Right atrium auricular region (tissue), 2 donors: ENCODE results near the gene HIPK3. TPM values are rescaled to one million over a fixed set of nuclear protein-coding genes. Genes with fewer than 3 reads are reported as not detected.
"Not testable (repeated sequence)": the region's sequence is repeated elsewhere in the genome, so short reads cannot be mapped to it uniquely, and the experiment has no call there.

Source experiments
- DNase-seq: peaks from one replicate; pipeline ENCODE4 v3.0.0-alpha.2; 2019; ENCODE audit warnings: low spot score
- H3K27ac ChIP-seq, 2 donors: fragments of 200-600 bp; sonication (generic); 1 replicate in 1 of 2; 2 replicates in 1 of 2; pipeline ENCODE4 v1.5.1; 2016 to 2019
- H3K27me3 ChIP-seq, 2 donors: fragments of 200-600 bp; sonication (generic); one replicate each; pipeline versions ENCODE4 v1.5.1 to v1.6.0; 2017 to 2019
- H3K36me3 ChIP-seq: fragments of 200-600 bp; sonication (generic); one replicate; pipeline ENCODE4 v1.5.1; 2016
- H3K4me1 ChIP-seq, 2 donors: fragments of 200-600 bp; sonication (generic); one replicate each; pipeline versions ENCODE4 v1.5.1 to v1.6.0; 2017 to 2019
- H3K4me3 ChIP-seq, 2 donors: fragments of 200-600 bp; sonication (generic); 1 replicate in 1 of 2; 2 replicates in 1 of 2; pipeline ENCODE4 v1.5.1; 2017 to 2019; ENCODE audit warnings: mild to moderate bottlenecking in 1 of 2, moderate library complexity in 1 of 2
- H3K9me3 ChIP-seq, 2 donors: fragments of 200-600 bp; sonication (generic); one replicate each; pipeline ENCODE4 v1.5.1; 2019
- total RNA-seq, 2 donors: library from RNA; depleted of rRNA; stranded (reverse); fragments of >200 nt; gene quantifications; one replicate each; pipeline ENCODE4 v1.1.0, GENCODE V29; 2016
- TF ChIP-seq, protein P1 (sequence below), 2 donors: fragments of 200-600 bp; sonication (generic); IDR thresholded peaks; one replicate each; pipeline ENCODE4 v1.5.1; 2019; ENCODE audit warnings: antibody characterized with exemption in 2 of 2

The HIPK3 gene
- total RNA-seq, 2 donors from 2014 or later: 142 to 209 TPM

DNA sequence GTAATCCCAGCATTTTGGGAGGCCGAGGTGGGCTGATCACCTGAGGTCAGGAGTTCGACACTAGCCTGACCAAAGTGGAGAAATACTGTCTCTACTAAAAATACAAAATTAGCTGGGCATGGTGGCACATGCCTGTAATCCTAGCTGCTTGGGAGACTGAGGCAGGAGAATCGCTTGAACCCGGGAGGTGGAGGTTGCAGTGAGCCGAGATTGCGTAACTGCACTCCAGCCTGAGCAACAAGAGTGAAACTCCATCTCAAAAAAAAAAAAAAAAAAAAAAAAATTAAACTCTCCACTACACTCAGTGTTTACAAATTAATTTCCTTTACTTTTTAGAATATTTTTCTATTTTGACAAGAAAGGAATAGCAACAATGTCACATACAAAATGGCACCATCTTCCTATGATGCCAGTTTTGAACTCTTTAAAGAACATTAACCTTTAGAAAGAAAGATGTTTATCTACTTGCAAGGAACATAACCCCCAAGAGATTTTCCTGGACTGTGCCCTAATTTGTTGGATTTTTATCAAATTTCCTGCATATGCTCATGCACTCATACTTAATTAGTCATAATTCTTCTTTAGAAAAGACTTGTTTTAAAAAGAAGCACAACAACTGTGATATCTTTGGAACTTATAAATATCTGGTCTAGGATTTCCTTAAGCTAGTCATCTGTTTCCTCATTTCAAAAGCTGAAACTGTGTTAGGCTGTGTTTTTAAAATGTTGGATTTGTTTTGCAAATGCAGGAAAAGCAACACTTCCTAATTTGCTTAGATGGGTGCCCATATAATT, 22.6 kb upstream of the HIPK3 start:
- H3K4me3 ChIP-seq: no peak overlapping the region
- H3K36me3 ChIP-seq: no peaks in the 10 kb centered on the region
- peaks cover 0 to 7% of the 10 kb centered on the region in 2 donors for H3K4me1 ChIP-seq
- no peak for DNase-seq
- TF ChIP-seq, protein P1, sequence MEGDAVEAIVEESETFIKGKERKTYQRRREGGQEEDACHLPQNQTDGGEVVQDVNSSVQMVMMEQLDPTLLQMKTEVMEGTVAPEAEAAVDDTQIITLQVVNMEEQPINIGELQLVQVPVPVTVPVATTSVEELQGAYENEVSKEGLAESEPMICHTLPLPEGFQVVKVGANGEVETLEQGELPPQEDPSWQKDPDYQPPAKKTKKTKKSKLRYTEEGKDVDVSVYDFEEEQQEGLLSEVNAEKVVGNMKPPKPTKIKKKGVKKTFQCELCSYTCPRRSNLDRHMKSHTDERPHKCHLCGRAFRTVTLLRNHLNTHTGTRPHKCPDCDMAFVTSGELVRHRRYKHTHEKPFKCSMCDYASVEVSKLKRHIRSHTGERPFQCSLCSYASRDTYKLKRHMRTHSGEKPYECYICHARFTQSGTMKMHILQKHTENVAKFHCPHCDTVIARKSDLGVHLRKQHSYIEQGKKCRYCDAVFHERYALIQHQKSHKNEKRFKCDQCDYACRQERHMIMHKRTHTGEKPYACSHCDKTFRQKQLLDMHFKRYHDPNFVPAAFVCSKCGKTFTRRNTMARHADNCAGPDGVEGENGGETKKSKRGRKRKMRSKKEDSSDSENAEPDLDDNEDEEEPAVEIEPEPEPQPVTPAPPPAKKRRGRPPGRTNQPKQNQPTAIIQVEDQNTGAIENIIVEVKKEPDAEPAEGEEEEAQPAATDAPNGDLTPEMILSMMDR (IDR thresholded peaks at IDR 0.05): no peak
- H3K9me3 ChIP-seq: no peaks in the 10 kb centered on the region
- no peaks in the 10 kb centered on the region for H3K27me3 ChIP-seq
- no peak overlapping the region for H3K27ac ChIP-seq

DNA sequence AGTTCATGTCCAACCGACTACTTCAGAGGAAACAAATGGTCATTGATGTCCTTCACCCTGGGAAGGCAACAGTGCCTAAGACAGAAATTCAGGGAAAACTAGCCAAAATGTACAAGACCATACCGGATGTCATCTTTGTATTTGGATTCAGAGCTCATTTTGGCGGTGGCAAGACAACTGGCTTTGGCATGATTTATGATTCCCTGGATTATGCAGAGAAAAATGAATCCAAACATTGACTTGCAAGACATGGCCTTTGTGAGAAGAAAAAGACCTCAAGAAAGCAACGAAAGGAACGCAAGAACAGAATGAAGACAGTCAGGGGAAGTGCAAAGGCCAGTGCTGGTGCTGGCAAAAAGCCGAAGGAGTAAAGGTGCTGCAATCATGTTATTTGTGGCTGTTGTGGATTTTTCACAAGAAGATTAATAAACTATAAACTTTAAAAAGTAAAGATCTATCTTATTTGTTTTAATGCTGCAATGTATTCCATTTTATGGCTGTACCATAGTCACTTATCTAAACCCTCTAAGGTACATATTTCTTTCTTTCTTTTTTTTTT, 20.1 kb upstream of the HIPK3 start:
- Histone ChIP-seq H3K9me3 (no peaks in the 10 kb centered on the region), H3K36me3 (no peaks in the 10 kb centered on the region), H3K4me1 (peaks cover 0 to 7% of the 10 kb centered on the region in 2 donors), H3K4me3 (no peak overlapping the region), H3K27ac (no peak overlapping the region), H3K27me3 (no peaks in the 10 kb centered on the region)
- DNase-seq: no peak
- TF ChIP-seq, protein P1 (IDR thresholded peaks at IDR 0.05): no peak

DNA sequence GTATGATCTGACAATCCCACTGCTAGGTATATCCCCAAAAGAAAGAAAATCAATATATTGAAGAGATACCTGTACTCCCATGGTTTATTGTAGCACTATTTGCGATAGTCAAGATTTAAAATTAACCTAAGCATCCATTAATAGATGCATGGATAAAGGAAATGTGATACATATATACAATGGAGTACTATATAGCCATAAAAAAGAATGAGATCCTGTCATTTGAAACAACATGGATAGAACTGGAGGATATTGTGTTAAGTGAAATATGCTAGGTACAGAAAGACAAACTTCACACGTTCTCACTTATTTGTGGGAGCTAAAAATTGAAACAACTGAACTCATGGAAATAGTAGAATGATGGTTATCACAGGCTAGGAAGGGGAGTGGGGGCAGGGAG, 14.6 kb upstream of the HIPK3 start:
- no peak overlapping the region for H3K4me3 ChIP-seq
- H3K4me1 ChIP-seq: no peaks in the 10 kb centered on the region
- no peak overlapping the region for H3K27ac ChIP-seq
- no peaks in the 10 kb centered on the region for H3K27me3 ChIP-seq
- no peaks in the 10 kb centered on the region for H3K9me3 ChIP-seq
- no peaks in the 10 kb centered on the region for H3K36me3 ChIP-seq
- TF ChIP-seq, protein P1 (IDR thresholded peaks at IDR 0.05): no peak
- no peak for DNase-seq

DNA sequence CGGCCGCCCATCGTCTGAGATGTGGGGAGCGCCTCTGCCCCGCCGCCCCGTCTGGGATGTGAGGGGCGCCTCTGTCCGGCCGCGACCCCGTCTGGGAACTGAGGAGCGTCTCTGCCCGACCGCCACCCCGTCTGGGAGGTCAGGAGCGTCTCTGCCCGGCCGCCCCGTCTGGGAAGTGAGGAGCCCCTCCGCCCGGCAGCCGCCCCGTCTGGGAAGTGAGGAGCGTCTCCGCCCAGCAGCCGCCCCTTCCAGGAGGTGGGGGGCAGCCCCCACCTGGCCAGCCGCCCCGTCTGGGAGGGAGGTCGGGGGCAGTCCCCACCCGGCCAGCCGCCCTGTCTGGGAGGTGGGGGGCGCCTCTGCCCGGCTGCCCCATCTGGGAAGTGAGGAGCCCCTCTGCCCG, 13.5 kb upstream of the HIPK3 start:
- H3K9me3 ChIP-seq: not testable (repeated sequence)

DNA sequence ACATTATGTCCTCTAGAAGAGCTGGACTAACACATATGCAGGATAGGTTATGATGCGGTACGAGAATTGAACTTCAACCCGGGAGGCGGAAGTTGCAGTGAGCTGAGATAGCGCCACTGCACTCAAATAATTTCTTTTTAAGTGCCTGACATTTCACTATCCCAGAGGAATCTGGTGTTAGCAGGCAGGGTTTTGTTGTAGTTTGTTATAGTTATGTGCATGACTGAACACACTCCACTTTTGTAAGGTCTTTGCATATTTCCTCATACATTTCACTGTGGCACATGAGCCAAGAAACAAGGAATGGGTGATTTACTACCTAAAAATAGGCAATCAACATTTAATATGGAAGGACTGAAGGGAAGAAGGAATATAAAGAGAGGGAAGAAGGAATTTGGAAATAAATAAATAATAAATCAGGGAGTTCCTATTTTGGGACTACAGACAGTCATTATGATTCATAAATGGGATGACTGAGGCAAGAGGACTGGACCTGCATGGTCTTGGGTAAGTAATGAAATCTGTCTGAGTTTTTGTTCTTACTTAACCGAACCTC, 8.7 kb upstream of the HIPK3 start:
- TF ChIP-seq, protein P1 (IDR thresholded peaks at IDR 0.05): no peak
- H3K4me1 ChIP-seq: no peaks in the 10 kb centered on the region
- H3K27me3 ChIP-seq: no peaks in the 10 kb centered on the region
- H3K9me3 ChIP-seq: no peaks in the 10 kb centered on the region
- H3K36me3 ChIP-seq: no peaks in the 10 kb centered on the region
- no peak overlapping the region for H3K27ac ChIP-seq
- no peak overlapping the region for H3K4me3 ChIP-seq
- DNase-seq: no peak

More for the DNA sequence above, 13.5 kb upstream of the HIPK3 start:
- H3K4me1 ChIP-seq, DNase-seq, H3K27ac ChIP-seq, H3K36me3 ChIP-seq, H3K27me3 ChIP-seq, H3K4me3 ChIP-seq: not testable (repeated sequence)

DNA sequence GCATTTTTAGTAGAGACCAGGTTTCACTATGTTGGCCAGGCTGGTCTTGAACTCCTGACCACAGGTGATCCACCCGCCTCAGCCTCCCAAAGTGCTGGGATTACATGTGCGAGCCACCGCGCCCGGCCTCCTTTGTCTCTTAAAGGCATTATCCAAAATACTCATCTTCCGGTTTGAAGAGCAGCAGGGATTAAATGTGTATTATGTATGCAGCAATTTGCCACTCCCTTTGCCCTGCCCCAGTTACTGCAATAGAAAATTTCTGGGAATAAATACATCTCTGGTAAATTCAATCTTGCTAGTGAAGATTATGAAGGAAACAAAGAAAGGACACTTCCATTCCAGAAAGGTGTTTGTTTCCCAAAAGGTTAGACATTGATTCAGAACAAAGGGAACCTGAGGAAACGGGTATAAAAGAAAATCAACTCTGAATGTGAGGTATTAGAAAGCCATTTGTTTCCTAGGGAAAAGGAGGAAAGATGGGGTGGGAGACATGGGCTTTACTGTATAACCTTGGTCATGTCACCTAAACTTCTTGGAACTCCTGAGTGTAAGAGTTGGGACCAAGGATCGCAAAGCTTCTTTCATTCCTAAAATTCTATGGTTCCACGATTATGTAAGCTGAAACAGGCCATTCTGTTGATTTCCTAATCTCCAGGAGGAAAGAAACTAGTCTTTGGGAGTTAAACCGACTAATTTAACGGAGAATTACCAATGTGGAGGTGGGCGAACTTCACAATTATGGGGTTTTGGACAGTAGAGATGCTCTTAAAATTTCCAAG, 959 bp upstream of the HIPK3 start:
- Histone ChIP-seq H3K27me3 (no peaks in the 10 kb centered on the region), H3K36me3 (no peaks in the 10 kb centered on the region), H3K4me1 (peaks cover 0 to 21% of the 10 kb centered on the region in 2 donors), H3K4me3 (peak overlapping the region; percentile 97 to 99), H3K9me3 (no peaks in the 10 kb centered on the region), H3K27ac (peak overlapping the region; percentile 100)
- TF ChIP-seq, protein P1 (IDR thresholded peaks at IDR 0.05): no peak
- DNase-seq: no peak
